GM06990 (cell line): ENCODE results near the gene ZNF831.

Experiments used
- DNase-seq: peaks from one replicate; pipeline ENCODE4 v3.0.0-alpha.2; 2011; ENCODE audit not compliant: insufficient read length; ENCODE audit errors: extremely low read depth
- H3K27me3 ChIP-seq: replicated peaks from 2 replicates; pipeline ENCODE4 v1.6.0; 2011; ENCODE audit warnings: low read length; ENCODE audit not compliant: control insufficient read depth, insufficient read depth
- H3K36me3 ChIP-seq: 2 replicates; pipeline ENCODE4 v1.5.1; 2011; ENCODE audit warnings: low read length; ENCODE audit not compliant: control insufficient read depth, insufficient read depth
- H3K4me3 ChIP-seq: replicated peaks from 2 replicates; pipeline ENCODE4 v1.5.1; 2011; ENCODE audit warnings: low read depth, mild to moderate bottlenecking, control low read depth, low read length
- TF ChIP-seq, protein P1 (sequence below): IDR thresholded peaks from 2 replicates; pipeline ENCODE4 v1.5.1; 2011; ENCODE audit warnings: low read length, control low read depth, mild to moderate bottlenecking, inconsistent platforms; ENCODE audit not compliant: insufficient read depth, poor library complexity, severe bottlenecking

Gene ZNF831

DNA sequence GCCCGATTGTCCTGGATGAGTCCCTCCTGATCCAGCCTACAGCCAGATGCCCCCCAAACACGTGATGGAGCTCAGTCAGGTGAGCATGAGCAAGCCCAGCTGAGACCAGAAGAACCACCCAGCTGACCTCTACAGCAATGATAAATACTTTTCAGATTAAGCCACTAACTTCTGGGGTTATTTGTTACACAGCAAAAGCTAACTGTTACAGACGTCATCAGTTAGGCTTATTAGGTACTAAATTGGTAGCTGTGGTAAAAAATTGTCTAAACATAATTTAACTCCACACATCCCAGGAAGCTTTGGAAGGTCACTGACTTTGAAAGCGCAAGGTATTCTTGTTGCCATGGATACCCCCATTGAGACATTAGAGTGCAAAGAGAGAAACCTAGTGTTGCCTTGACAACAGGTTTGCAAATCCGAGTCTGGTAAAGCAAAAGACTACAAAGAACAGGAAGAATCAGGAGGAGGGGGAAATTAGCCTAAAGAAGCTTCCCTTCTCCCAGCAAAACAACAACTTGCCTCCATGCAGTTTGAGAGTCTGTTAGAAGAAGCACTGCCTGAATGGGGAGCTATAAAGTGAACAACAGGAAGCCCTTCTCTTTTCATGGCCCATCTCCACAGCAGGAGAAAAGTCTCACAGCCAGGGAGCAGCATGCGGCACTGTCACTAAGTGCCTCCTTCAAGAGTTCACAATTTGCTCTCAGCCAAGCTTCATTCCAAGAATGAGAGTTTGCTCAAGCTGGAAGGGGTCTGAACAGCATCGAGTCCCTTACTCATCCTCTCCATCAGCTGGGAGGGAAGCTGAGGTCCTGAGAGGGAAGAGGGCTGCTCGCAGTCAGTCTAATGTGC lies 41.7 kb upstream of the ZNF831 start:
- no peak for DNase-seq
- TF ChIP-seq, protein P1, sequence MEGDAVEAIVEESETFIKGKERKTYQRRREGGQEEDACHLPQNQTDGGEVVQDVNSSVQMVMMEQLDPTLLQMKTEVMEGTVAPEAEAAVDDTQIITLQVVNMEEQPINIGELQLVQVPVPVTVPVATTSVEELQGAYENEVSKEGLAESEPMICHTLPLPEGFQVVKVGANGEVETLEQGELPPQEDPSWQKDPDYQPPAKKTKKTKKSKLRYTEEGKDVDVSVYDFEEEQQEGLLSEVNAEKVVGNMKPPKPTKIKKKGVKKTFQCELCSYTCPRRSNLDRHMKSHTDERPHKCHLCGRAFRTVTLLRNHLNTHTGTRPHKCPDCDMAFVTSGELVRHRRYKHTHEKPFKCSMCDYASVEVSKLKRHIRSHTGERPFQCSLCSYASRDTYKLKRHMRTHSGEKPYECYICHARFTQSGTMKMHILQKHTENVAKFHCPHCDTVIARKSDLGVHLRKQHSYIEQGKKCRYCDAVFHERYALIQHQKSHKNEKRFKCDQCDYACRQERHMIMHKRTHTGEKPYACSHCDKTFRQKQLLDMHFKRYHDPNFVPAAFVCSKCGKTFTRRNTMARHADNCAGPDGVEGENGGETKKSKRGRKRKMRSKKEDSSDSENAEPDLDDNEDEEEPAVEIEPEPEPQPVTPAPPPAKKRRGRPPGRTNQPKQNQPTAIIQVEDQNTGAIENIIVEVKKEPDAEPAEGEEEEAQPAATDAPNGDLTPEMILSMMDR: no peak
- Histone ChIP-seq H3K4me3 (no peak overlapping the region), H3K27me3 (peaks cover 1% of the 10 kb centered on the region; the same call in 1 of the 2 replicates), H3K36me3 (no peaks in the 10 kb centered on the region)

DNA sequence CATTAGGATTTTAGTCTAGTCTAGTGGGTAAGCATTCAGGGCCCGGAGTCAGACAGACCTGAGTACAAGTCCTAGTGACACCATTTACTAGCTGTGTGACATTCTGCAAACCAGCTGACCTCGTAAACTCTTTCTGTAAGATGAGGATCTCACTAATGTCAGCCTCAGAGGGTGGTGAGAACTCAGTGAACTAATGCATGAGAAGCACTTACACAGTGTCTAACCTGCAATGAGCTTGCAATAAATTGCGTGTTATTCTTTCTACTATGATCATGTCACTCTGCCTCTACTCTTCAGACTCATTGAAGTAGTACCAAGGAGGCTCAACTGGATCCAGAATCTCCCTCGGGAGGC lies 41.1 kb upstream of the ZNF831 start:
- DNase-seq: no peak
- Histone ChIP-seq H3K36me3 (no peaks in the 10 kb centered on the region), H3K4me3 (no peak overlapping the region), H3K27me3 (peaks cover 1% of the 10 kb centered on the region; the same call in 1 of the 2 replicates)
- TF ChIP-seq, protein P1: no peak

DNA sequence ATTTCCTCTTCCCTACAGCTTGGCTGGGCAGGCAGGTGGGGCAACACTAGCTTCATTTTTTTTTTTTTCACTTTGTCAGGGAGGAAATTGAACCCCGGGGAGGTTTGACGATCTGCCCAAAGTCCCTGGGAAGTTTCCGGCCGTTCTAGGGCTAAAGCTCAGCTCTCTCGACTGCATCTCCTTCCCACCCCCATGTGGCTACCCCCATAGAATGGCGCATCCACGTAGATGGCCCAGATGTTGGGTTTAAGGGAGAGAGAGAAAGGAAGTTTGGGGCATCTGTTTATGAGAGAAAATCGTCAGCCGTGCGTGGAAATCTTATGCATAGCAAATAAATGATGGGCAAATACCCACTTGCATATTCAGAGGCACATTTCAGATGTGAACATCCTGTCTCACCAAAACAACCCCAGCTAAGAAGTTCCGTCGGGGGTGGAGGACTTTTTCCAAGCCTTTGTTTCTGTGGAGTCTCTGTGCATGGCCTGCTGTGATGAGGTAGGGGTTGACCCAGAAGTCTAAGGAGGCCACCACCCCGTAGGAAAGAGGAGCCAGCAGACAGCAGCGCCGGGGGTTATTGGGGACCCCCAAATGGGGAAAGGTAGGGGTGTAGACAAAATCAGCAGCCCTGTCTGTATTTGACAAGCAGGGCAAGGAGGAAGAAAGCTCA lies 40.5 kb upstream of the ZNF831 start:
- Histone ChIP-seq H3K4me3 (no peak overlapping the region), H3K27me3 (peaks cover 1% of the 10 kb centered on the region; the same call in 1 of the 2 replicates), H3K36me3 (no peaks in the 10 kb centered on the region)
- DNase-seq: no peak
- TF ChIP-seq, protein P1: no peak

DNA sequence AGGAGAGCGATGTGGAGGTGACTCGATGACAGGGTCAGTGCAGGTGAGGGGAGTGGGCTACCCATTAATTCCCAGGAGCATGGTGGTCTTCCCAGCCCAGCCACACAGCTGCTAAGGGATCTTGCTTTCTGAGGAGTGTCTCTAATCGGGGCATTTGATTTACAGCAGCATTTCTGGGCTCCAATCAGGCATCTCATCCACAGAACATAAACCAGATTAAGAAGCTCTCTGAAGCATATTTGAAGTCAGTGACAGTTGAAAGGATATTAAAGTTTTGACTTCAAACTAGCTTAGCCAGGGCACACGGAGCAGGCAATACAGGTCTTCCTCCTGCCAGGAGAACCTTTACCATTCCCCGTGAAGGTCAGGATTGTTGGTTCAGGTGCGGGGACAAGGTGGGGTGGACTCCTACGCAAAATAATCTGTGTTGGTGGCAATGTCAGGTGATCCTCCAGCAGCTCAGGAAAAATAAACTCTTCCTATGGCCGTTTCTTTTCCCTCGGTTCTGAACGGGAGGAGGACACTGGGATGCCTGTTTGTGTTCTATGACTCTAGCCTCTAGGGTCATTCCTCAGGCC lies 39.9 kb upstream of the ZNF831 start:
- Histone ChIP-seq H3K36me3 (no peaks in the 10 kb centered on the region), H3K27me3 (peaks cover 1% of the 10 kb centered on the region; the same call in 1 of the 2 replicates), H3K4me3 (no peak overlapping the region)
- TF ChIP-seq, protein P1: no peak
- no peak for DNase-seq

DNA sequence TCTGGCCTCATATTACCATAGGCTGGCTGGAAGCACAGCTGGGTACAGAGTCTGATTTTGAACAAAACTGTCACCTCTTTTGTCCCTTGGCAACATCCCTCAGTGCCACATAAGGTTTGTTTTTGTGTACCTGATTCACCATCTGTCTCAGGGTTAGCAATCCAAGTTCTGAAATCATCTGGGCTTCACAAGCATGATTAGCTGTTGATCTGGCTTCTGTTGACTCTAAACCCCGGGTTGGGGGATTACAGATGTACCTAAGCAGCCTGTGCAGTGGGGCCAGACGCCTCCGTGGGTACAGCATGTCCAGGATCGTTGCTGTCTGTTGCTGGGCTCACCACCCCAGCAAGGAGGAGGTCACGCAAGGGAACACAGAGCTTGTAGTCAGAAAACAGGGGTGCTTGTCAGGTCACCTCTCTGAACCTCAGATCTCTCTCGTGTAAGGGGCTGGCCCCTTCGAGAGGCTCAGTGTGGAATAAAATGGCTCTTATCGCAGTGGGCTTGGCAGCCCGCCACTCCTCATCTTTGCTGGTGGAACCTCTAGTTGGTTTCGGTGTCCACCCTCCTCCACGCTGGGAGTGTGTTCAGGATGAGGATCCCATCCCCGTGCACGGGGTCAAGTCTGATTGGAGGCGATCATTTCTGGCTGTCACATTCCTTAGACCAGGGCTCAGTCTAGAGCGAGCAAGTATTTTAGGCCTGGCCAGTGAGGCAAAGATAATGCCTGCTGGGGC lies 39.2 kb upstream of the ZNF831 start:
- TF ChIP-seq, protein P1: no peak
- DNase-seq: no peak
- no peak overlapping the region for H3K4me3 ChIP-seq
- H3K36me3 ChIP-seq: no peaks in the 10 kb centered on the region
- peaks cover 1% of the 10 kb centered on the region; the same call in 1 of the 2 replicates for H3K27me3 ChIP-seq
